Right lobe of liver (tissue), 4 donors: Measurements from ENCODE around the gene SFT2D2.

Experiments used
- CTCF ChIP-seq, 4 donors: fragments of 200-600 bp in 3 of 4; fragments of 450-650 bp in 1 of 4; IDR thresholded peaks; one replicate each; pipeline versions ENCODE4 v1.5.1 to v1.8.0; 2016 to 2022; ENCODE audit warnings: antibody characterized with exemption in 4 of 4, mild to moderate bottlenecking in 2 of 4
- POLR2A ChIP-seq: fragments of 450-650 bp; IDR thresholded peaks from one replicate; pipeline ENCODE4 v1.6.1; 2017; ENCODE audit warnings: antibody characterized with exemption, mild to moderate bottlenecking
- donor health status: DM: no; HTN: no; CAD: no.
- donor health status: DM: no; HTN: no; CAD: no.
- donor health status: DM: no; HTN: yes; CAD: no.

DNA sequence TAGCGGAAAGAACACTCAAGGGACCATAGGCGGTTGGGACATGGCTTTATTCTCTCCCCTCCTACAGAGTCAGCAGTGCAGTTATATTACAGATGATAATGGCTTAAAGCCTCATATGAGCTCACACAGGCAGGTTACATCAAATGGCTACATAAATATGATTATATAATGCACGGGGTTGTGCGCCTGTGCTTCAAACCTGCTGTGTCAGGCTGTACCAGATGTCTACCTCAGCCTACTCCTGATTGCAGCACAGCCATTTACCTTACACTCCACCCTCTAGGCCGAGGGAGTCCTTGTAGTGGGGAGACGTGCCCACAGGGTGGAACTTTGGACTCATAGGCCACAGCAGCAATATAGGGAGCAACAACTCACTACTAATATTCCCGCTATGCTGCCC is 38.5 kb downstream of the SFT2D2 start:
- TF ChIP-seq CTCF (IDR thresholded peaks at IDR 0.05) (no peak), POLR2A (no peak)
